Stomach smooth muscle (tissue), 2 donors: ENCODE data around the gene ZNF439.
"Not testable (repeated sequence)": the region's sequence is repeated elsewhere in the genome, so short reads cannot be mapped to it uniquely, and the experiment has no call there.

Source experiments
- H3K27ac ChIP-seq: one replicate; pipeline ENCODE4 v1.7.0; 2013; ENCODE audit warnings: mild to moderate bottlenecking, low read length, inconsistent platforms
- H3K27me3 ChIP-seq, 2 donors: one replicate each; pipeline ENCODE4 v1.7.0; 2013; ENCODE audit warnings: low read length in 2 of 2; ENCODE audit not compliant: insufficient read depth in 2 of 2, control insufficient read depth in 1 of 2
- H3K36me3 ChIP-seq, 2 donors: one replicate each; pipeline ENCODE4 v1.7.0; 2013; ENCODE audit warnings: low read length in 2 of 2; ENCODE audit not compliant: control insufficient read depth in 2 of 2, insufficient read depth in 2 of 2
- H3K4me1 ChIP-seq: one replicate; pipeline ENCODE4 v1.7.0; 2013; ENCODE audit warnings: low read length; ENCODE audit not compliant: control insufficient read depth, insufficient read depth
- H3K4me3 ChIP-seq, 2 donors: one replicate each; pipeline ENCODE4 v1.7.0; 2013; ENCODE audit warnings: low read length in 2 of 2
- H3K9ac ChIP-seq, 2 donors: one replicate each; pipeline ENCODE4 v1.7.0; 2013; ENCODE audit warnings: low read length in 2 of 2, mild to moderate bottlenecking in 1 of 2
- H3K9me3 ChIP-seq, 2 donors: one replicate each; pipeline ENCODE4 v1.7.0; 2013; ENCODE audit warnings: low read length in 2 of 2; ENCODE audit not compliant: control insufficient read depth in 2 of 2
- donor health status: healthy.
- donor health status: Pancreatic carcinoma.

The ZNF439 gene

GRCh38 chr19:11848594-11849469 is at the start of gene ZNF439:
ZNF439 (plus strand) TSS chr19:11848726; CDS start chr19:11848868, 142 bp downstream.
- peak within 1 kb of the TSS; percentile 53 for H3K27ac ChIP-seq
- no peaks in the 10 kb centered on the region for H3K9me3 ChIP-seq
- H3K9ac ChIP-seq, result peak within 1 kb of the TSS; percentile 58 to 62
- no peaks in the 10 kb centered on the region for H3K27me3 ChIP-seq
- H3K4me3 ChIP-seq, result peak within 1 kb of the TSS; percentile 93 to 94
- H3K4me1 ChIP-seq, result peaks cover 12% of the 10 kb centered on the region
- no peaks in the 10 kb centered on the region for H3K36me3 ChIP-seq

GRCh38 chr19:11806354-11807098 is 42.0 kb upstream of the ZNF439 start:
- Histone ChIP-seq H3K9me3 (peaks cover 14 to 18% of the 10 kb centered on the region in 2 donors), H3K27me3 (no peaks in the 10 kb centered on the region), H3K27ac (no peak overlapping the region), H3K9ac (no peak overlapping the region), H3K4me3 (no peak overlapping the region), H3K36me3 (peaks cover 11 to 15% of the 10 kb centered on the region in 2 donors), H3K4me1 (no peaks in the 10 kb centered on the region)

GRCh38 chr19:11807099-11807380 is 41.5 kb upstream of the ZNF439 start:
- Histone ChIP-seq H3K4me3 (no peak overlapping the region), H3K36me3 (peaks cover 11 to 15% of the 10 kb centered on the region in 2 donors), H3K9me3 (peaks cover 14 to 18% of the 10 kb centered on the region in 2 donors)

GRCh38 chr19:11813703-11814028 is 34.9 kb upstream of the ZNF439 start:
- Histone ChIP-seq H3K4me1 (peaks cover 10% of the 10 kb centered on the region), H3K27me3 (no peaks in the 10 kb centered on the region), H3K27ac (peak overlapping the region; percentile 87), H3K36me3 (no peaks in the 10 kb centered on the region), H3K9me3 (no peaks in the 10 kb centered on the region), H3K4me3 (peak overlapping the region; percentile 69 to 98), H3K9ac (peak overlapping the region; percentile 2 to 47)

More at GRCh38 chr19:11807099-11807380, 41.5 kb upstream of the ZNF439 start:
- Histone ChIP-seq H3K27me3 (no peaks in the 10 kb centered on the region), H3K9ac (no peak overlapping the region), H3K4me1 (no peaks in the 10 kb centered on the region), H3K27ac (no peak overlapping the region)

- Histone ChIP-seq H3K27me3 (no peaks in the 10 kb centered on the region), H3K4me3 (peak within 1 kb of the TSS; percentile 69 to 98), H3K27ac (peak within 1 kb of the TSS; percentile 87), H3K9ac (peak within 1 kb of the TSS; percentile 84 to 95), H3K4me1 (peaks cover 10% of the 10 kb centered on the region), H3K9me3 (no peaks in the 10 kb centered on the region), H3K36me3 (no peaks in the 10 kb centered on the region)
Measured at GRCh38 chr19:11814029-11814699, 34.4 kb upstream of the ZNF439 start, which contains the start of gene ZNF440. ZNF440 (plus strand) TSS chr19:11814273; CDS start chr19:11814448, 175 bp downstream.

GRCh38 chr19:11814700-11815035 is 33.9 kb upstream of the ZNF439 start:
- Histone ChIP-seq H3K9ac (peak overlapping the region; percentile 84 to 95), H3K9me3 (no peaks in the 10 kb centered on the region), H3K27ac (peak overlapping the region; percentile 87), H3K27me3 (no peaks in the 10 kb centered on the region), H3K36me3 (no peaks in the 10 kb centered on the region), H3K4me3 (peak overlapping the region; percentile 69 to 98), H3K4me1 (peaks cover 10% of the 10 kb centered on the region)

GRCh38 chr19:11821474-11822109 is 26.9 kb upstream of the ZNF439 start:
- no peak overlapping the region for H3K9ac ChIP-seq
- no peak overlapping the region for H3K27ac ChIP-seq
- no peaks in the 10 kb centered on the region for H3K4me1 ChIP-seq
- peaks cover 0 to 3% of the 10 kb centered on the region in 2 donors for H3K36me3 ChIP-seq
- no peak overlapping the region for H3K4me3 ChIP-seq
- H3K9me3 ChIP-seq, result no peaks in the 10 kb centered on the region
- no peaks in the 10 kb centered on the region for H3K27me3 ChIP-seq

- H3K4me1 ChIP-seq, H3K4me3 ChIP-seq, H3K9ac ChIP-seq, H3K27me3 ChIP-seq, H3K27ac ChIP-seq: not testable (repeated sequence)
- peaks cover 15 to 25% of the 10 kb centered on the region in 2 donors for H3K9me3 ChIP-seq
- H3K36me3 ChIP-seq, result peaks cover 27 to 30% of the 10 kb centered on the region in 2 donors
Measured at GRCh38 chr19:11828957-11829876, 19.3 kb upstream of the ZNF439 start.

- Histone ChIP-seq H3K4me1 (no peaks in the 10 kb centered on the region), H3K27ac (no peak overlapping the region), H3K27me3 (no peaks in the 10 kb centered on the region), H3K36me3 (peaks cover 27 to 30% of the 10 kb centered on the region in 2 donors), H3K4me3 (no peak overlapping the region), H3K9me3 (peaks cover 15 to 25% of the 10 kb centered on the region in 2 donors), H3K9ac (no peak overlapping the region)
Measured at GRCh38 chr19:11832253-11832912, 16.1 kb upstream of the ZNF439 start.
